ENCODE measurements around the gene POLDIP2.
"Not testable (repeated sequence)": the region's sequence is repeated elsewhere in the genome, so short reads cannot be mapped to it uniquely, and the experiment has no call there.

POLDIP2 gene

GRCh38 chr17:28364665-28365363, 7.5 kb upstream of the POLDIP2 start, which contains the start of gene SEBOX:
TSS of gene SEBOX (minus strand) at chr17:28365199. CDS start at chr17:28365151, 48 bp downstream.
- DNase-seq = no peak

GRCh38 chr17:28363776-28364650, 6.7 kb upstream of the POLDIP2 start:
- DNase-seq = no peak

GRCh38 chr17:28363186-28363585, 5.9 kb upstream of the POLDIP2 start:
- no peak for DNase-seq

GRCh38 chr17:28357901-28358197, 522 bp upstream of the POLDIP2 start:
- DNase-seq = no peak

- no peak for DNase-seq
Observed at GRCh38 chr17:28350271-28350670, 7.1 kb downstream of the POLDIP2 start.

GRCh38 chr17:28348979-28349378, 8.3 kb downstream of the POLDIP2 start:
- DNase-seq = no peak

GRCh38 chr17:28347261-28347891, 10.0 kb downstream of the POLDIP2 start:
- no peak for DNase-seq

GRCh38 chr17:28346746-28347246, 10.5 kb downstream of the POLDIP2 start:
- no peak for DNase-seq

GRCh38 chr17:28346199-28346580, 11.1 kb downstream of the POLDIP2 start:
- DNase-seq = no peak

GRCh38 chr17:28345419-28346198, 11.7 kb downstream of the POLDIP2 start:
- DNase-seq = no peak

- DNase-seq = no peak
Observed at GRCh38 chr17:28344435-28344901, 12.9 kb downstream of the POLDIP2 start.

- no peak for DNase-seq
Observed at GRCh38 chr17:28344011-28344410, 13.3 kb downstream of the POLDIP2 start.

- no peak for DNase-seq
Observed at GRCh38 chr17:28343491-28343932, 13.8 kb downstream of the POLDIP2 start.

GRCh38 chr17:28342313-28342712, 15.0 kb downstream of the POLDIP2 start:
- no peak for DNase-seq

GRCh38 chr17:28341516-28341915, 15.8 kb downstream of the POLDIP2 start:
- DNase-seq = no peak

- DNase-seq = no peak
Observed at GRCh38 chr17:28340374-28340773, 17.0 kb downstream of the POLDIP2 start.

GRCh38 chr17:28339431-28339830, 17.9 kb downstream of the POLDIP2 start:
- DNase-seq = no peak

- DNase-seq = not testable (repeated sequence)
Observed at GRCh38 chr17:28338769-28339212, 18.5 kb downstream of the POLDIP2 start.

- DNase-seq = no peak
Observed at GRCh38 chr17:28338056-28338768, 19.1 kb downstream of the POLDIP2 start.

- peak; percentile 67 to 81 (median 73) for DNase-seq
Observed at GRCh38 chr17:28335959-28336871, 21.1 kb downstream of the POLDIP2 start.

All from suppressor macrophage treated with lipopolysaccharide for 1 hour (primary cell).